GM12878 (cell line): ENCODE measurements around the gene SALL3. TPM values are rescaled to one million over a fixed set of nuclear protein-coding genes. Genes with fewer than 3 reads are reported as not detected.

Experiments used
- ATAC-seq: fragments of 200-7000 bp; cut with Tn5 transposase; 3 replicates; pipeline ENCODE4 v1.9.1; 2020; ENCODE audit warnings: mild to moderate bottlenecking, moderate library complexity
- BruUV-seq: library from RNA; stranded (reverse); fragments of 400-500 nt; replicated peaks from 2 replicates; lab custom pipeline; 2021; lab: Mats Ljungman, UMichigan
- CTCF ChIA-PET: fragments of 300-600 bp; sonication (Branson Sonifier 250); formaldehyde crosslinking; extraction: SDS; loops from one replicate; lab custom pipeline; 2021; ENCODE audit warnings: inconsistent platforms; lab: Yijun Ruan, JAX
- POLR2A ChIA-PET: fragments of 350-600 bp; formaldehyde crosslinking; extraction: SDS; loops from one replicate; lab custom pipeline; 2021; ENCODE audit warnings: inconsistent platforms; lab: Charles Lee
- RAD21 ChIA-PET: fragments of 300-600 bp; sonication (Branson Sonifier 250); formaldehyde crosslinking; loops from one replicate; lab custom pipeline; 2023; ENCODE audit warnings: antibody characterized with exemption; ENCODE audit not compliant: unreplicated experiment; lab: Charles Lee
- SMC1A ChIA-PET: fragments of 300-600 bp; sonication (Branson Sonifier 250); formaldehyde crosslinking; loops from one replicate; lab custom pipeline; 2023; ENCODE audit not compliant: unreplicated experiment, uncharacterized antibody; lab: Charles Lee
- DNase-seq: peaks from one replicate; pipeline ENCODE4 v3.0.0-alpha.2; 2011; ENCODE audit warnings: low read depth, low spot score
- FAIRE-seq: peaks from 3 replicates; lab custom pipeline; 2011; peaks lifted over from hg19 to GRCh38; lab: Jason Lieb, UNC
- H2AFZ ChIP-seq: 2 replicates; pipeline ENCODE4 v1.6.0; 2011; ENCODE audit warnings: low read depth, low read length, control low read depth; ENCODE audit not compliant: control insufficient read depth
- H3K27ac ChIP-seq: 2 replicates; pipeline ENCODE4 v1.5.1; 2011; ENCODE audit warnings: control low read depth; ENCODE audit not compliant: control insufficient read depth, insufficient read depth
- H3K27me3 ChIP-seq, 2 experiments: replicated peaks in 1 of 2; 2 replicates each; pipeline versions ENCODE4 v1.6.0 to v1.6.1; 2011; ENCODE audit warnings: low read length in 1 of 2; ENCODE audit not compliant: control insufficient read depth in 2 of 2, insufficient read depth in 2 of 2
- H3K36me3 ChIP-seq, 2 experiments: 2 replicates each; pipeline ENCODE4 v1.5.1; 2011; ENCODE audit warnings: low read length in 1 of 2; ENCODE audit not compliant: control insufficient read depth in 2 of 2, insufficient read depth in 2 of 2
- H3K4me1 ChIP-seq: 2 replicates; pipeline ENCODE4 v1.6.1; 2011; ENCODE audit warnings: mild to moderate bottlenecking, low read length, moderate library complexity, mixed read lengths; ENCODE audit not compliant: control insufficient read depth, insufficient read depth
- H3K4me2 ChIP-seq: 2 replicates; pipeline ENCODE4 v1.6.0; 2011; ENCODE audit warnings: control low read depth; ENCODE audit not compliant: control insufficient read depth, insufficient read depth
- H3K4me3 ChIP-seq: fragments of 200-600 bp; sonication (generic); 2 replicates; pipeline ENCODE4 v1.5.1; 2016
- H3K79me2 ChIP-seq: 2 replicates; pipeline ENCODE4 v1.6.0; 2011; ENCODE audit warnings: low read length; ENCODE audit not compliant: control insufficient read depth, insufficient read depth
- H3K9ac ChIP-seq: 2 replicates; pipeline ENCODE4 v1.8.0; 2011; ENCODE audit warnings: low read length, control low read depth, mixed read lengths; ENCODE audit not compliant: control insufficient read depth, insufficient read depth
- H3K9me3 ChIP-seq: replicated peaks from 3 replicates; pipeline ENCODE4 v1.5.1; 2011; ENCODE audit warnings: mild to moderate bottlenecking, low read length; ENCODE audit not compliant: control insufficient read depth, insufficient read depth
- H4K20me1 ChIP-seq: 2 replicates; pipeline ENCODE4 v1.6.0; 2011; ENCODE audit not compliant: control insufficient read depth, insufficient read depth
- DPF2 ChIP-seq: fragments of 450-650 bp; IDR thresholded peaks from 2 replicates; pipeline ENCODE4 v1.6.1; 2017; ENCODE audit warnings: mild to moderate bottlenecking
- HDGF ChIP-seq: fragments of 450-650 bp; IDR thresholded peaks from 2 replicates; pipeline ENCODE4 v1.6.1; 2016; ENCODE audit warnings: antibody characterized with exemption
- JUND ChIP-seq: IDR thresholded peaks from 2 replicates; pipeline ENCODE4 v1.6.1; 2012; ENCODE audit warnings: low read depth, mild to moderate bottlenecking, low read length, improper control_type of control experiment, moderate library complexity
- PAX8 ChIP-seq: fragments of 450-650 bp; IDR thresholded peaks from 2 replicates; pipeline ENCODE4 v1.6.1; 2017; ENCODE audit warnings: mild to moderate bottlenecking, moderate library complexity
- RCOR1 ChIP-seq: conservative IDR thresholded peaks from 2 replicates; pipeline ENCODE4 v1.6.1; 2012; ENCODE audit warnings: low read depth, low read length, improper control_type of control experiment
- SP1 ChIP-seq: IDR thresholded peaks from one replicate; pipeline ENCODE4 v1.6.1; 2011; ENCODE audit warnings: low read depth, low read length
- TARDBP ChIP-seq: IDR thresholded peaks from 2 replicates; pipeline ENCODE4 v1.6.1; 2016; ENCODE audit warnings: borderline replicate concordance
- TBL1XR1 ChIP-seq: IDR thresholded peaks from 2 replicates; pipeline ENCODE4 v1.6.1; 2012; ENCODE audit warnings: low read depth, low read length, improper control_type of control experiment
- ZBED1 ChIP-seq: IDR thresholded peaks from 2 replicates; pipeline ENCODE4 v1.6.1; 2016; ENCODE audit warnings: borderline replicate concordance
- ZBTB33 ChIP-seq: fragments of 450-650 bp; IDR thresholded peaks from 2 replicates; pipeline ENCODE4 v1.6.1; 2017; ENCODE audit warnings: mild to moderate bottlenecking
- WGBS: methylation state at CpG from one replicate; pipeline ENCODE4 v1.1.6; 2016; ENCODE audit warnings: low lambda C conversion rate; ENCODE audit not compliant: insufficient replicate concordance, insufficient coverage; ENCODE audit errors: missing lambda C conversion rate; 5-methylcytosine and 5-hydroxymethylcytosine counted together
- in situ Hi-C: fragments of 300-500 bp; cut with MboI; formaldehyde crosslinking; loops from 9 replicates; pipeline ENCODE4 v1.14.3; 2018; ENCODE audit warnings: mixed read lengths
- intact Hi-C: fragments of 100-400 bp; cut with micrococcal nuclease; formaldehyde crosslinking; loops from one replicate; pipeline ENCODE4 v1.14.2; 2022; ENCODE audit not compliant: unreplicated experiment
- polyA plus RNA-seq, 11 experiments: library from polyadenylated mRNA; depleted of rRNA in 4 of 11; unstranded in 6 of 11; stranded (reverse) in 5 of 11; fragments of >200 nt; fragmentation: Nextera tagmentation in 4 of 11; fragmentation: Illumina TruSeq in 1 of 11; extraction: Ambion mirVana in 4 of 11; extraction: Trizol in 1 of 11; gene quantifications; 1 replicate in 1 of 11; 2 replicates in 10 of 11; pipeline versions ENCODE4 v1.2.1 to v1.2.3, GENCODE V29; 2011 to 2016; ENCODE audit warnings: inconsistent platforms in 2 of 11, missing spikeins in 2 of 11, low read depth in 1 of 11
- total RNA-seq, 4 experiments: library from RNA; depleted of rRNA in 3 of 4; stranded (reverse); fragments of >200 nt in 3 of 4; fragmentation: Illumina TruSeq in 1 of 4; extraction: Trizol in 1 of 4; gene quantifications; 2 replicates each; pipeline versions ENCODE4 v1.2.1 to v1.2.3, GENCODE V29; 2013 to 2021

SALL3 gene
- total and polyA plus RNA-seq, 10 of the 15 experiments (the other 5 are each of a cell fraction or from before 2014, with no cell fraction given): 0.01 to 0.10 (median 0.07) TPM; not detected in 7

- ChIA-PET CTCF (no interaction called here), POLR2A (no interaction called here), RAD21 (no interaction called here), SMC1A (no interaction called here)
- Histone ChIP-seq H2AFZ (no peak overlapping the region), H3K79me2 (no peaks in the 10 kb centered on the region), H3K4me3 (no peak overlapping the region), H3K4me1 (no peaks in the 10 kb centered on the region), H3K27ac (no peak overlapping the region), H3K4me2 (no peak overlapping the region), H3K9ac (no peak overlapping the region), H4K20me1 (no peaks in the 10 kb centered on the region), H3K36me3 (no peaks in the 10 kb centered on the region), H3K27me3 (no peaks in the 10 kb centered on the region), H3K9me3 (no peaks in the 10 kb centered on the region; the same call in 2 of the 3 replicates)
- TF ChIP-seq JUND (no peak), SP1 (no peak), RCOR1 (no peak), ZBED1 (no peak), PAX8 (no peak), TBL1XR1 (no peak)
- DNase-seq (no peak), FAIRE-seq (no peak), ATAC-seq (no peak)
- in situ Hi-C loops (no loop called here), intact Hi-C loops (no loop called here)
- no TSS peak for BruUV-seq
- 74% methylated on average over 44 of the region's 44 CpGs for WGBS
Observed at GRCh38 chr18:78996741-78997490, 17.3 kb downstream of the SALL3 start.

GRCh38 chr18:78998371-78999071 lies 18.9 kb downstream of the SALL3 start:
- Histone ChIP-seq H3K4me2 (no peak overlapping the region), H3K27ac (no peak overlapping the region), H3K79me2 (no peaks in the 10 kb centered on the region), H3K36me3 (no peaks in the 10 kb centered on the region), H2AFZ (no peak overlapping the region), H3K9me3 (no peaks in the 10 kb centered on the region; the same call in 2 of the 3 replicates), H3K27me3 (no peaks in the 10 kb centered on the region), H3K4me1 (no peaks in the 10 kb centered on the region), H3K9ac (no peak overlapping the region), H4K20me1 (no peaks in the 10 kb centered on the region), H3K4me3 (no peak overlapping the region)
- BruUV-seq: no TSS peak
- in situ Hi-C loops (no loop called here), intact Hi-C loops (no loop called here)
- CTCF ChIA-PET: interaction anchor here (1.0 kb wide), 1 partner anchor 197 kb away, joined by 3 read pairs; no protein-coding TSS in a partner anchor
- SMC1A ChIA-PET: interaction anchor here (0.6 to 1.0 kb wide), 2 partner anchors 59 to 251 kb away, joined by 3 to 4 read pairs; no protein-coding TSS in a partner anchor
- no peak for ATAC-seq
- RAD21 ChIA-PET: no interaction called here
- DNase-seq: no peak
- WGBS: 56% methylated on average over 18 of the region's 18 CpGs
- FAIRE-seq: no peak
- no peak for TF ChIP-seq HDGF
- no peak for TF ChIP-seq ZBTB33
- TF ChIP-seq DPF2: no peak
- no peak for TF ChIP-seq TARDBP
- POLR2A ChIA-PET: no interaction called here
